Sigmoid colon (tissue), 7 donors: ENCODE data around the gene PRKCA. TPM values are rescaled to one million over a fixed set of nuclear protein-coding genes. Genes with fewer than 3 reads are reported as not detected.

Experiments
- DNase-seq: peaks from one replicate; pipeline ENCODE4 v3.0.0-alpha.2; 2019
- H3K27ac ChIP-seq, 4 donors: fragments of 200-600 bp; sonication (generic); one replicate each; pipeline ENCODE4 v1.5.1; 2016 to 2019; ENCODE audit warnings: mild to moderate bottlenecking in 1 of 4
- H3K27me3 ChIP-seq, 3 donors: fragments of 200-600 bp; sonication (generic); one replicate each; pipeline ENCODE4 v1.5.1; 2019; ENCODE audit warnings: mild to moderate bottlenecking in 1 of 3
- H3K36me3 ChIP-seq, 4 donors: fragments of 200-600 bp; sonication (generic); one replicate each; pipeline ENCODE4 v1.5.1; 2016 to 2019
- H3K4me1 ChIP-seq, 4 donors: fragments of 200-600 bp; sonication (generic); one replicate each; pipeline ENCODE4 v1.5.1; 2017 to 2019
- H3K4me3 ChIP-seq, 4 donors: fragments of 200-600 bp; sonication (generic); one replicate each; pipeline ENCODE4 v1.5.1; 2017 to 2019; ENCODE audit warnings: mild to moderate bottlenecking in 2 of 4, moderate library complexity in 1 of 4
- H3K9me3 ChIP-seq, 4 donors: fragments of 200-600 bp in 3 of 4; sonication (generic) in 3 of 4; one replicate each; pipeline versions ENCODE4 v1.5.1 to v1.6.1; 2013 to 2019
- CTCF ChIP-seq, 4 experiments: fragments of 450-650 bp in 3 of 4; fragments of 200-600 bp in 1 of 4; IDR thresholded peaks; one replicate each; pipeline ENCODE4 v1.5.1; 2016 to 2019; ENCODE audit warnings: antibody characterized with exemption in 4 of 4, mild to moderate bottlenecking in 3 of 4, moderate library complexity in 2 of 4
- EP300 ChIP-seq, 4 donors: sonication (generic); formaldehyde crosslinking; IDR thresholded peaks; one replicate each; pipeline ENCODE4 v1.6.1; 2017; ENCODE audit warnings: antibody characterized with exemption in 4 of 4
- POLR2A ChIP-seq, 2 donors: fragments of 450-650 bp; IDR thresholded peaks; one replicate each; pipeline ENCODE4 v1.6.1; 2016; ENCODE audit warnings: antibody characterized with exemption in 2 of 2, mild to moderate bottlenecking in 2 of 2, moderate library complexity in 2 of 2
- POLR2AphosphoS5 ChIP-seq, 4 donors: sonication (generic); formaldehyde crosslinking; IDR thresholded peaks; one replicate each; pipeline ENCODE4 v1.6.1; 2017; ENCODE audit warnings: antibody characterized with exemption in 4 of 4
- WGBS, 2 donors: extraction: QIAGEN DNeasy Blood & Tissue Kit; methylation state at CpG; one replicate each; pipeline ENCODE4 v1.1.7; 2013; 5-methylcytosine and 5-hydroxymethylcytosine counted together
- intact Hi-C: fragments of 100-400 bp; cut with DNase I; formaldehyde crosslinking; loops from one replicate; pipeline ENCODE4 v1.15.1; 2023
- polyA plus RNA-seq, 3 donors: library from polyadenylated mRNA; stranded (reverse); fragments of 200-250 nt; gene quantifications; one replicate each; pipeline ENCODE4 v1.2.3, GENCODE V29; 2013
- small RNA-seq, 3 donors: library from RNA; depleted of rRNA; stranded (forward); fragments of <200 nt; gene quantifications; one replicate each; pipeline ENCODE3, GENCODE V24; 2016
- total RNA-seq, 4 donors: library from RNA; depleted of rRNA; stranded (reverse); fragments of >200 nt; gene quantifications; one replicate each; pipeline ENCODE4 v1.1.0, GENCODE V29; 2016
- donor health status: healthy with polysubstance abuse.
- donor health status: Bipolar disorder and iron deficiency.
- donor health status: healthy.

PRKCA gene
- total and polyA plus RNA-seq, 7 donors = 6.6 to 58.4 (median 42.6) TPM

DNA sequence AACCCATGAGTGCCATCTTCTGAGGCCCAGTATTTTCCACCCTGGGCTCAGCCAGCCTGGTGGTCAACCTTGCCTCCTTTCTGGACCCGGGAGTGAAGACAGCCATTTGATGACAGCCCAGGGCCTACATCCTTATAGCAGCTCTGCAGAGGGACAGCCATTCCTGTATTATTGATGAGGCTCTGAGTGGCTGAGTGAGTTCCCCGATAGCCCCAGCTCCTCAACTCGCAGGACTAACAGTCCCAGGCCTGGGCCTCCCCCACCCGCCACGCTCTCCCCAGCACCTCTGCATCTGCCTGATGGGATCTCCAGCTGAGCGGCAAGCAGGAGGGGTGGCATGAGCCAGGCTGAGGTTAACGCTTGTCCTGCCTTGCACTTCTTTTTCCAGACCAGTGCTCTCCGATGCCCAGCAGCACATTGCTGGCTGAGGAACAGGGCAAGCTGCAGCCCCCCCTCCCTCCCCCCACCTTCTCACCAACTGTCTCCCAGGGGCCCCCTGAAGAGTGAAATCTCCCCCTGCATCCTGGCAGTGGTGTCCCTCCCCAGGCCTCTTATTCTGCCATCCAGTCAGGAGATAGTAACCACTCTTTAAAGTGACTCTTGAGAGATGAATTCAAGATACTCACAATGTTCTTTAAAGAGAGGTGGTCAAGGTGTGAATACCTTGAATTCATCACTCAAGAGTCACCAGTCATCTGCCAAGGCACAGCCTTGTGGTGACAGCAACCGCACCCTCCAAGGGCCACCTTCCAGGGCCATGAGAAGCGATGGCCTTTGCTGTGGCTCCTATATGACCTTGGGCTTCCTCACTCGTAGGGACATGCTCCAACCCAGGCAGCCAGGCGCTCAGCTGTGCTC is 556.0 kb downstream of the PRKCA start:
- peaks cover 0 to 5% (median 0%) of the 10 kb centered on the region in 4 donors for H3K9me3 ChIP-seq
- H3K4me3 ChIP-seq = no peak overlapping the region
- TF ChIP-seq EP300 (IDR thresholded peaks at IDR 0.05) (no peak), CTCF (IDR thresholded peaks at IDR 0.05) (no peak), POLR2AphosphoS5 (IDR thresholded peaks at IDR 0.05) (no peak), POLR2A (IDR thresholded peaks at IDR 0.05) (no peak)
- H3K27me3 ChIP-seq = no peaks in the 10 kb centered on the region
- H3K27ac ChIP-seq = no peak overlapping the region
- H3K4me1 ChIP-seq = no peaks in the 10 kb centered on the region
- WGBS, 2 donors = 83 to 90% methylated on average over 12 of the region's 12 CpGs
- no peak for DNase-seq
- no peaks in the 10 kb centered on the region for H3K36me3 ChIP-seq
- intact Hi-C loops = no loop called here

GRCh38 chr17:66859353-66859752 is 556.9 kb downstream of the PRKCA start:
- intact Hi-C loops = no loop called here
- no peak for DNase-seq
- Histone ChIP-seq H3K27me3 (no peaks in the 10 kb centered on the region), H3K4me1 (no peaks in the 10 kb centered on the region), H3K9me3 (peaks cover 0 to 5% (median 0%) of the 10 kb centered on the region in 4 donors), H3K27ac (no peak overlapping the region), H3K36me3 (no peaks in the 10 kb centered on the region), H3K4me3 (no peak overlapping the region)
- TF ChIP-seq CTCF (IDR thresholded peaks at IDR 0.05) (no peak), POLR2A (IDR thresholded peaks at IDR 0.05) (no peak), POLR2AphosphoS5 (IDR thresholded peaks at IDR 0.05) (no peak), EP300 (IDR thresholded peaks at IDR 0.05) (no peak)
- 70 to 71% methylated on average over 8 of the region's 8 CpGs for WGBS, 2 donors

- intact Hi-C loops = no loop called here
- TF ChIP-seq CTCF (IDR thresholded peaks at IDR 0.05) (no peak), POLR2AphosphoS5 (IDR thresholded peaks at IDR 0.05) (no peak), EP300 (IDR thresholded peaks at IDR 0.05) (no peak), POLR2A (IDR thresholded peaks at IDR 0.05) (no peak)
- H3K9me3 ChIP-seq = peaks cover 0 to under 1% (median 0%) of the 10 kb centered on the region in 4 donors
- H3K4me3 ChIP-seq = no peak overlapping the region
- no peak overlapping the region for H3K27ac ChIP-seq
- no peak for DNase-seq
- no peaks in the 10 kb centered on the region for H3K4me1 ChIP-seq
- no peaks in the 10 kb centered on the region for H3K36me3 ChIP-seq
- WGBS, 2 donors = 69 to 76% methylated on average over 3 of the region's 3 CpGs
- H3K27me3 ChIP-seq = no peaks in the 10 kb centered on the region
Measured at GRCh38 chr17:66860204-66860603, 557.8 kb downstream of the PRKCA start.

Small RNA genes within 50 kb of the gene (small RNA-seq; reads per million reads assigned to genes)
- gene MIR634 (0 reads per million in 3 donors), gene RN7SL735P (0 to 0.06 (median 0) reads per million in 3 donors), gene RNA5SP444 (0 to 0.15 (median 0) reads per million in 3 donors), gene RNA5SP445 (0 to 1.9 (median 0) reads per million in 3 donors), gene RNU6-928P (0 reads per million in 3 donors)

Other genes starting within 250 kb of the PRKCA start
- gene CEP112, start 110.5 kb upstream of the PRKCA start, total RNA-seq = 10 to 100 TPM; 15.1 to 29.1 (median 19.9) TPM
- gene CEP112, start 110.5 kb upstream of the PRKCA start, polyA plus RNA-seq = 1 to 10 TPM in 2 of 3 donors, under 1 TPM in 1; 0.92 to 4.2 (median 4.0) TPM
- under 1 TPM in 1 of 4 donors, not detected in 3; 0.71 TPM for gene APOH, start 73.2 kb upstream of the PRKCA start, total RNA-seq
- gene APOH, start 73.2 kb upstream of the PRKCA start, polyA plus RNA-seq = under 1 TPM in 1 of 3 donors, not detected in 2; 0.20 TPM